Sigmoid colon (tissue), 7 donors: ENCODE measurements around the gene ATP5MC3. TPM values are rescaled to one million over a fixed set of nuclear protein-coding genes. Genes with fewer than 3 reads are reported as not detected.

Experiments
- DNase-seq: peaks from one replicate; pipeline ENCODE4 v3.0.0-alpha.2; 2019
- H3K27ac ChIP-seq, 4 donors: fragments of 200-600 bp; sonication (generic); one replicate each; pipeline ENCODE4 v1.5.1; 2016 to 2019; ENCODE audit warnings: mild to moderate bottlenecking in 1 of 4
- H3K27me3 ChIP-seq, 3 donors: fragments of 200-600 bp; sonication (generic); one replicate each; pipeline ENCODE4 v1.5.1; 2019; ENCODE audit warnings: mild to moderate bottlenecking in 1 of 3
- H3K36me3 ChIP-seq, 4 donors: fragments of 200-600 bp; sonication (generic); one replicate each; pipeline ENCODE4 v1.5.1; 2016 to 2019
- H3K4me1 ChIP-seq, 4 donors: fragments of 200-600 bp; sonication (generic); one replicate each; pipeline ENCODE4 v1.5.1; 2017 to 2019
- H3K4me3 ChIP-seq, 4 donors: fragments of 200-600 bp; sonication (generic); one replicate each; pipeline ENCODE4 v1.5.1; 2017 to 2019; ENCODE audit warnings: mild to moderate bottlenecking in 2 of 4, moderate library complexity in 1 of 4
- H3K9me3 ChIP-seq, 4 donors: fragments of 200-600 bp in 3 of 4; sonication (generic) in 3 of 4; one replicate each; pipeline versions ENCODE4 v1.5.1 to v1.6.1; 2013 to 2019
- CTCF ChIP-seq, 4 experiments: fragments of 450-650 bp in 3 of 4; fragments of 200-600 bp in 1 of 4; IDR thresholded peaks; one replicate each; pipeline ENCODE4 v1.5.1; 2016 to 2019; ENCODE audit warnings: antibody characterized with exemption in 4 of 4, mild to moderate bottlenecking in 3 of 4, moderate library complexity in 2 of 4
- EP300 ChIP-seq, 4 donors: sonication (generic); formaldehyde crosslinking; IDR thresholded peaks; one replicate each; pipeline ENCODE4 v1.6.1; 2017; ENCODE audit warnings: antibody characterized with exemption in 4 of 4
- POLR2A ChIP-seq, 2 donors: fragments of 450-650 bp; IDR thresholded peaks; one replicate each; pipeline ENCODE4 v1.6.1; 2016; ENCODE audit warnings: antibody characterized with exemption in 2 of 2, mild to moderate bottlenecking in 2 of 2, moderate library complexity in 2 of 2
- POLR2AphosphoS5 ChIP-seq, 4 donors: sonication (generic); formaldehyde crosslinking; IDR thresholded peaks; one replicate each; pipeline ENCODE4 v1.6.1; 2017; ENCODE audit warnings: antibody characterized with exemption in 4 of 4
- WGBS, 2 donors: extraction: QIAGEN DNeasy Blood & Tissue Kit; methylation state at CpG; one replicate each; pipeline ENCODE4 v1.1.7; 2013; 5-methylcytosine and 5-hydroxymethylcytosine counted together
- intact Hi-C: fragments of 100-400 bp; cut with DNase I; formaldehyde crosslinking; loops from one replicate; pipeline ENCODE4 v1.15.1; 2023
- polyA plus RNA-seq, 3 donors: library from polyadenylated mRNA; stranded (reverse); fragments of 200-250 nt; gene quantifications; one replicate each; pipeline ENCODE4 v1.2.3, GENCODE V29; 2013
- total RNA-seq, 4 donors: library from RNA; depleted of rRNA; stranded (reverse); fragments of >200 nt; gene quantifications; one replicate each; pipeline ENCODE4 v1.1.0, GENCODE V29; 2016
- donor health status: healthy with polysubstance abuse.
- donor health status: Bipolar disorder and iron deficiency.
- donor health status: healthy.

ATP5MC3 gene
- total and polyA plus RNA-seq, 7 donors, result 97.5 to 1,261 (median 233) TPM

DNA sequence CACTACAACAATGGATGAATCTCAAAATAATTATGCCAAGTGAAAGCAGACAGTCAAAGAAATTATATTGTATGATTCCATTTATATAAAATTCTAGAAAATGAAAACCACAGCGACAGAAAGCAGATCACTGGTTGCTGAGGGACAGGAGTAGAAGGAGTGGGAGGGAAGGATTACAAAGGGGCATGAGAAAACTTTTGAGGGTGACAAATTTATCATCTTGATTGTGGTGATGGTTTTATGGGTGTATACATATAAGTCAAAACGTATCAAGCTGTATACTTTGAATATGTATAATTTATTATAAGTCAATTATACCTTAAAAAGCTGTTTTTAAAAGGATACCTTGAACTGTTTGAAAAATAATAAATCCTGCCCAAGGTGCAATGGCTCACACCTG is 41.2 kb downstream of the ATP5MC3 start:
- H3K27ac ChIP-seq, result no peak overlapping the region
- TF ChIP-seq EP300 (IDR thresholded peaks at IDR 0.05), result no peak
- no peak for TF ChIP-seq POLR2A (IDR thresholded peaks at IDR 0.05)
- TF ChIP-seq POLR2AphosphoS5 (IDR thresholded peaks at IDR 0.05), result no peak
- TF ChIP-seq CTCF (IDR thresholded peaks at IDR 0.05), result no peak
- peaks cover 0 to 28% (median 7%) of the 10 kb centered on the region in 4 donors for H3K4me1 ChIP-seq
- intact Hi-C loops, result no loop called here
- no peak overlapping the region for H3K4me3 ChIP-seq
- DNase-seq, result no peak
- WGBS, 2 donors, result 55 to 73% methylated on average over 2 of the region's 2 CpGs
- peaks cover 0 to 14% (median 0%) of the 10 kb centered on the region in 4 donors for H3K36me3 ChIP-seq
- no peaks in the 10 kb centered on the region for H3K27me3 ChIP-seq
- no peaks in the 10 kb centered on the region for H3K9me3 ChIP-seq

DNA sequence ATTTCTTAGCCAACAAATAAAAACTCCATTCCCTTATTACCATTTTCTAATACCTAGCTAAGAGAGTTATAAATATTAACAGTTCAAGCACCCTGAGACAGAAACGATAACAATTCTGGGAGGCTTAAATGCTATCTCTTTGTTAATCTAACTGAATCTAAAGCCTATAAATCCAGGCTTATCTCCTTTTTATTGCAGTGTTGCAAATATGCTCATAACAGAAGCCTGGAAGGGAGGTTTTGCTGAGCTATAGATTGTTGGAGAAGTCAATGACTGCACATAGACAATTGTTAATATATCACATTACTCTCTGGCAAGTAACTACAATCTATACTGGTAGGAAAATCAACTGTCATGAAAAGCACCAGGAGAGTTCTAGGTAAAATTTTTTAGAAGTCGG is 43.7 kb downstream of the ATP5MC3 start:
- no peaks in the 10 kb centered on the region for H3K9me3 ChIP-seq
- DNase-seq, result no peak
- peaks cover 0 to 27% (median 7%) of the 10 kb centered on the region in 4 donors for H3K4me1 ChIP-seq
- intact Hi-C loops, result no loop called here
- TF ChIP-seq CTCF (IDR thresholded peaks at IDR 0.05) (no peak), POLR2A (IDR thresholded peaks at IDR 0.05) (no peak), EP300 (IDR thresholded peaks at IDR 0.05) (no peak), POLR2AphosphoS5 (IDR thresholded peaks at IDR 0.05) (no peak)
- WGBS, 2 donors, result 49 to 75% methylated on average over 2 of the region's 2 CpGs
- H3K4me3 ChIP-seq, result no peak overlapping the region
- peaks cover 0 to 26% (median 0%) of the 10 kb centered on the region in 4 donors for H3K36me3 ChIP-seq
- no peak overlapping the region for H3K27ac ChIP-seq
- H3K27me3 ChIP-seq, result no peaks in the 10 kb centered on the region

DNA sequence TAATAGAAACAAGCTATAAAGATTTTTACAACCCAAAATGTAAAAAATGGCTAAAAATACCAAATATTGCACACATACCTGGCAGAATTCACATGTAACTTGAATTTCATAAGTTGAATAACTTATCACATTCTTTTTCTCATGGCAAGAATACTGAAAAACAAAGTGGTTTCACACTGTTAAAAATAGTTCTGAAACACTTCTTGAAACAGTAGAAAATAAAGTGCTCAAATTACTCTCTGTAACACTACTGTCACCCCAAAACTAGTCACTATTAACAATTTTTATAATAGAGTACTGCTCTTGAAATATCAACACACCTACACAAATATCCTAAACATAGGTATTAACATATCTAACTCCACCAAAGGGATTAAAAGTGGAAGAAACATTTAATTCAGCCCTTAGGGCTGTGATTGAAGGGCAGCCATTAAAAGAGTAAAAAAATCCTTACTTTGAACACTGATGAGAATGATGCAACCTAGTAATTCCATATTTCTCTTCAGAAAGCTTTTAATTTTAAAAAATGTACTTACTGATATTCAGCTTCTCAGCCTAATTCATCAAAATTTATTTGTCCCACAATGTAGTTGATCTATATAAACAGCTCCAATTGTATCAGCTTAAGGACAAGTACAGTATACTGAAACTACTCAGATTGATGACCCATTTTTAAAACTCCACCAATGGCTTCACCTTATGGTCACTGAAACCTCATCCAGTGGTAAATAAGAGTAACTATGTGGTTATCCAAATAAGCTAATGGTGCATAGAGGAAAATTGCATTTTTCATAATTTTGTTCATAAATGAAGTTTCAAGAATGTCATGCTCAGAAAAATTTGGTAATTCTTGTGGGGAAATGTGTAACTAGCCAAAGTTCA is 44.9 kb downstream of the ATP5MC3 start:
- intact Hi-C loops, result no loop called here
- DNase-seq, result no peak
- Histone ChIP-seq H3K9me3 (no peaks in the 10 kb centered on the region), H3K27ac (no peak overlapping the region), H3K36me3 (peaks cover 0 to 30% (median 0%) of the 10 kb centered on the region in 4 donors), H3K27me3 (no peaks in the 10 kb centered on the region), H3K4me1 (peaks cover 0 to 36% (median 12%) of the 10 kb centered on the region in 4 donors), H3K4me3 (no peak overlapping the region)
- TF ChIP-seq POLR2AphosphoS5 (IDR thresholded peaks at IDR 0.05), result no peak
- no peak for TF ChIP-seq EP300 (IDR thresholded peaks at IDR 0.05)

DNA sequence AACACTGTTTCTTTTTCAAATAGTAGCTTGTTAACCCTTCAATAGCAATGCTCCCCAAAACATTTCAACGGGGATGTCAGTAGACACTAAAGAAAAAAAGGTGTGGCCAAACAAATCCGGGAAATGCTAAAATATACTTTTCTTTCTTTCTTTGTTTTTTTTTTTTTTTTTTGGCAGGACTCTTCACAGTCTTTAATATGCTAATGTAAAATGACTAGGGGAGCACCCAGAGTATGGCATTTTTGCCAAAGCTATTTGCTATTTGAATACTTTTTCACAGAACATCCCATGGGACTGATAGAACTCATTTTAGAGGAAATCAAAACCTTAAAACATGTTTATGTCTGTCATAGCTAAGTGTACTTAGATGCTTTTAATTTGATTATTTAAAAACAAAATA is 45.6 kb downstream of the ATP5MC3 start:
- Histone ChIP-seq H3K27me3 (no peaks in the 10 kb centered on the region), H3K4me1 (peaks cover 0 to 44% (median 18%) of the 10 kb centered on the region in 4 donors), H3K4me3 (no peak overlapping the region), H3K9me3 (no peaks in the 10 kb centered on the region), H3K36me3 (peaks cover 0 to 30% (median 0%) of the 10 kb centered on the region in 4 donors), H3K27ac (no peak overlapping the region)
- intact Hi-C loops, result no loop called here
- DNase-seq, result no peak
- 89 to 92% methylated on average over 2 of the region's 2 CpGs for WGBS, 2 donors
- TF ChIP-seq POLR2AphosphoS5 (IDR thresholded peaks at IDR 0.05) (no peak), EP300 (IDR thresholded peaks at IDR 0.05) (no peak), CTCF (IDR thresholded peaks at IDR 0.05) (no peak), POLR2A (IDR thresholded peaks at IDR 0.05) (no peak)

GRCh38 chr2:175135177-175135576 is 46.3 kb downstream of the ATP5MC3 start:
- DNase-seq, result no peak
- no peak overlapping the region for H3K27ac ChIP-seq
- 27 to 75% methylated on average over 3 of the region's 3 CpGs for whole genome bisulfite sequencing, 2 donors
- no peaks in the 10 kb centered on the region for H3K27me3 ChIP-seq
- H3K9me3 ChIP-seq, result no peaks in the 10 kb centered on the region
- H3K4me3 ChIP-seq, result no peak overlapping the region
- TF ChIP-seq POLR2AphosphoS5 (IDR thresholded peaks at IDR 0.05) (no peak), EP300 (IDR thresholded peaks at IDR 0.05) (no peak), CTCF (IDR thresholded peaks at IDR 0.05) (no peak), POLR2A (IDR thresholded peaks at IDR 0.05) (no peak)
- H3K4me1 ChIP-seq, result peaks cover 0 to 43% (median 17%) of the 10 kb centered on the region in 4 donors
- H3K36me3 ChIP-seq, result peaks cover 0 to 31% (median 0%) of the 10 kb centered on the region in 4 donors
- intact Hi-C loops, result no loop called here
